Keratinocyte (primary cell): ENCODE results near the gene SMG9. TPM values are rescaled to one million over a fixed set of nuclear protein-coding genes. Genes with fewer than 3 reads are reported as not detected.

Experiments
- DNase-seq: peaks from one replicate; pipeline ENCODE4 v3.0.0-alpha.2; 2011; ENCODE audit warnings: low read depth, missing footprints, low spot score
- FAIRE-seq: peaks from 2 replicates; lab custom pipeline; 2011; peaks lifted over from hg19 to GRCh38; lab: Jason Lieb, UNC
- H2AFZ ChIP-seq: 2 replicates; pipeline ENCODE4 v1.6.0; 2012; ENCODE audit warnings: low read length, control low read depth, inconsistent platforms; ENCODE audit not compliant: control insufficient read depth
- H3K27ac ChIP-seq: 2 replicates; pipeline ENCODE4 v1.5.1; 2011; ENCODE audit warnings: low read length; ENCODE audit not compliant: control insufficient read depth, insufficient read depth
- H3K27me3 ChIP-seq: 3 replicates; pipeline ENCODE4 v1.6.0; 2011; ENCODE audit warnings: low read length; ENCODE audit not compliant: control insufficient read depth, insufficient read depth; ENCODE audit errors: extremely low read depth
- H3K36me3 ChIP-seq, 2 experiments: 2 replicates in 1 of 2; 3 replicates in 1 of 2; pipeline ENCODE4 v1.5.1; 2011; ENCODE audit warnings: low read length in 2 of 2, mild to moderate bottlenecking in 1 of 2; ENCODE audit not compliant: control insufficient read depth in 2 of 2, insufficient read depth in 2 of 2; ENCODE audit errors: extremely low read depth in 1 of 2
- H3K4me1 ChIP-seq: 3 replicates; pipeline ENCODE4 v1.5.1; 2011; ENCODE audit warnings: low read length; ENCODE audit not compliant: control insufficient read depth, insufficient read depth; ENCODE audit errors: extremely low read depth
- H3K4me2 ChIP-seq: 3 replicates; pipeline ENCODE4 v1.6.0; 2011; ENCODE audit warnings: low read depth, low read length; ENCODE audit not compliant: control insufficient read depth, insufficient read depth; ENCODE audit errors: extremely low read depth
- H3K4me3 ChIP-seq, 3 experiments: fragments of 200-600 bp in 1 of 3; sonication (generic) in 1 of 3; 2 replicates in 2 of 3; 3 replicates in 1 of 3; pipeline ENCODE4 v1.5.1; 2011 to 2016; ENCODE audit warnings: low read length in 3 of 3, mild to moderate bottlenecking in 3 of 3, control low read depth in 2 of 3, inconsistent platforms in 1 of 3, low read depth in 1 of 3, mixed read lengths in 1 of 3, mixed run types in 1 of 3, moderate library complexity in 1 of 3; ENCODE audit not compliant: control insufficient read depth in 2 of 3, insufficient read depth in 2 of 3; ENCODE audit errors: extremely low read depth in 1 of 3
- H3K79me2 ChIP-seq: 2 replicates; pipeline ENCODE4 v1.6.0; 2012; ENCODE audit warnings: low read length; ENCODE audit not compliant: control insufficient read depth, insufficient read depth
- H3K9ac ChIP-seq: 3 replicates; pipeline ENCODE4 v1.6.0; 2011; ENCODE audit warnings: low read length; ENCODE audit not compliant: control insufficient read depth, insufficient read depth; ENCODE audit errors: extremely low read depth
- H3K9me1 ChIP-seq: 3 replicates; pipeline ENCODE4 v1.6.0; 2011; ENCODE audit warnings: low read length; ENCODE audit not compliant: control insufficient read depth, insufficient read depth; ENCODE audit errors: extremely low read depth
- H3K9me3 ChIP-seq: 2 replicates; pipeline ENCODE4 v1.5.1; 2012; ENCODE audit warnings: low read depth, low read length; ENCODE audit not compliant: control insufficient read depth
- H4K20me1 ChIP-seq: 3 replicates; pipeline ENCODE4 v1.6.0; 2011; ENCODE audit warnings: low read length; ENCODE audit not compliant: control insufficient read depth, insufficient read depth; ENCODE audit errors: extremely low read depth
- CTCF ChIP-seq, 3 experiments: IDR thresholded peaks in 1 of 3; conservative IDR thresholded peaks in 1 of 3; optimal IDR thresholded peaks in 1 of 3; 2 replicates in 2 of 3; 3 replicates in 1 of 3; pipeline versions ENCODE3 to v1.5.1; 2011; ENCODE audit warnings: low read length in 3 of 3, mild to moderate bottlenecking in 3 of 3, moderate library complexity in 2 of 3, control low read depth in 1 of 3, inconsistent platforms in 1 of 3; ENCODE audit not compliant: insufficient read depth in 2 of 3; ENCODE audit errors: extremely low read depth in 1 of 3
- EZH2 ChIP-seq: IDR thresholded peaks from one replicate; pipeline ENCODE4 v1.6.1; 2012; ENCODE audit warnings: inconsistent platforms, mild to moderate bottlenecking, low read length, moderate library complexity
- dilution Hi-C: fragments of 300-500 bp; cut with MboI; formaldehyde crosslinking; loops from one replicate; pipeline ENCODE4 v1.7.0; 2020; ENCODE audit warnings: low sequenced_read_pairs; ENCODE audit not compliant: extremely low pct_ligation_motif_present
- polyA plus RNA-seq, 5 experiments: library from polyadenylated mRNA; depleted of rRNA in 3 of 5; stranded (reverse) in 3 of 5; stranded (forward) in 1 of 5; unstranded in 1 of 5; fragments of >200 nt; gene quantifications; 1 replicate in 1 of 5; 2 replicates in 3 of 5; 3 replicates in 1 of 5; pipeline versions ENCODE4 v1.2.1 to v1.2.3, GENCODE V29; 2011 to 2012; ENCODE audit warnings: missing spikeins in 2 of 5, low read depth in 1 of 5, low replicate concordance in 1 of 5

SMG9 gene
- polyA plus RNA-seq, 1 donor (not counting 4 experiments of a cell fraction or from before 2014, with no cell fraction given) = 15.6 TPM

GRCh38 chr19:43748685-43749084, 6.1 kb downstream of the SMG9 start:
- no peaks in the 10 kb centered on the region for H3K27me3 ChIP-seq
- no peaks in the 10 kb centered on the region for H3K9me3 ChIP-seq
- H3K9me1 ChIP-seq = no peaks in the 10 kb centered on the region
- H3K27ac ChIP-seq = no peak overlapping the region
- H3K36me3 ChIP-seq = peaks cover 26 to 58% of the 10 kb centered on the region in 2 experiments
- DNase-seq (no peak), FAIRE-seq (no peak)
- H4K20me1 ChIP-seq = no peaks in the 10 kb centered on the region
- no peak overlapping the region for H3K9ac ChIP-seq
- peaks cover 25% of the 10 kb centered on the region for H3K4me1 ChIP-seq
- dilution Hi-C loops = no loop called here
- H2AFZ ChIP-seq = no peak overlapping the region
- H3K4me3 ChIP-seq = no peak overlapping the region
- peaks cover 21% of the 10 kb centered on the region for H3K79me2 ChIP-seq
- no peak overlapping the region for H3K4me2 ChIP-seq
- no peak for TF ChIP-seq EZH2
- no peak for TF ChIP-seq CTCF (optimal IDR thresholded peaks at IDR 0.05 in 1 of 3, IDR thresholded peaks at IDR 0.05 in 1 of 3, conservative IDR thresholded peaks at IDR 0.05 in 1 of 3; ENCODE audit: extremely low read depth in 1 of 3, insufficient read depth in 2 of 3, low read length in 3 of 3)

DNA sequence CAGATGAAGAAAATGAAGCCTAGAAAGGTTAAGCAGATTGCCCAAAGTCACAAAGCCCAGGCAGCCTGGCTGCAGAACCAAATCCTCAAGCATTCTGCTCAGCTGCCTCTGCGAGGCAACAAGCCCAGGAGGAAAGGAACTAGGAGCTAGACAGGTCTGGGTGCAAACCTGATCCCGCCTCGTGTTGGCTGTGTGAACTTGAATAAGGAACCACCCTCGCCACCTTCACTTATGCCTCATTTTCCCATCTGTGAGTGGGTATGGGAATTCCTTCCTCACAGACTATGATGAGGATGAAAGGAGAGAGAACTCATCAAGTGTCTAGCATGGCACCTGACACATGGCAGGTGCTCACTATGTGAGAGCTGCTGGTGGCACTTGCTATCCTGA, 6.6 kb downstream of the SMG9 start:
- no peak for TF ChIP-seq EZH2
- Histone ChIP-seq H4K20me1 (no peaks in the 10 kb centered on the region), H3K36me3 (peaks cover 28 to 63% of the 10 kb centered on the region in 2 experiments), H3K9me3 (no peaks in the 10 kb centered on the region), H3K4me3 (no peak overlapping the region), H3K9me1 (no peaks in the 10 kb centered on the region), H3K79me2 (peaks cover 18% of the 10 kb centered on the region), H3K27ac (no peak overlapping the region), H2AFZ (no peak overlapping the region), H3K4me1 (peaks cover 20% of the 10 kb centered on the region), H3K9ac (no peak overlapping the region), H3K4me2 (no peak overlapping the region), H3K27me3 (no peaks in the 10 kb centered on the region)
- dilution Hi-C loops = no loop called here
- DNase-seq = no peak
- no peak for FAIRE-seq

DNA sequence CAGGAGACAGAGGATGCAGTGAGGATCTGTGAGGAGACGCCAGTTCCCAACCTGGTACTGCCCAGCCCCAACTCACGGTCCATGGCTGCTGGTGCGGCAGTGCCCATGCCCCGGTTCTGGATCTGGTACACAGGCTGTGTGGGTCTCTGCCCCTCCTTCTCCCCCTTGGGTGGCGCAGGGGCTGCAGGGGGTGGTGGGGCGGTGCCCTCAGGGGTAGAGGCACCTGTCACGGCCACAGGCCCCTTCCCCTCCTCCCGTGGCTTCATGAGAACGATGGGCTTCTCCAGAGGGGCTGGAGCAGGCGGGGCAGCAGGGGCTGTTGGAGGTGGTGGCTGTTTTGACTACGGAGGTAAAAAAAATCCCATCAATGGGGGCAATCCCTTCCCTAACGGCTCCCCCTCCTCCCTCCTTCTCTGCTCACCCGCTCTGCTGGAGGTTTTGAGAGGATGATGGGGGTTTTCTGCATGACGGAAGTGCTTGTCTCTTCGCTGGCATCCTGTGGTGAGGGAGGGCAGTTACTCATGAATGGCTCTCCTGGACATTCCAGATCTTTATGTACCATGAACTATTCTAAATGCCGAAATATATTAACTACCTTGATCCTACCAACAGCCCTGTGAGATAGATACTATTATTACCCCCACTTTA, 7.1 kb downstream of the SMG9 start:
- FAIRE-seq (no peak), DNase-seq (no peak)
- Histone ChIP-seq H4K20me1 (no peaks in the 10 kb centered on the region), H3K9me3 (no peaks in the 10 kb centered on the region), H3K9me1 (no peaks in the 10 kb centered on the region), H3K36me3 (peaks cover 30 to 67% of the 10 kb centered on the region in 2 experiments), H3K27ac (no peak overlapping the region), H3K4me2 (no peak overlapping the region), H3K79me2 (peaks cover 15% of the 10 kb centered on the region), H3K4me1 (peaks cover 15% of the 10 kb centered on the region), H3K9ac (no peak overlapping the region), H2AFZ (no peak overlapping the region), H3K4me3 (no peak overlapping the region), H3K27me3 (no peaks in the 10 kb centered on the region)
- TF ChIP-seq EZH2 = no peak
- TF ChIP-seq CTCF (optimal IDR thresholded peaks at IDR 0.05 in 1 of 3, IDR thresholded peaks at IDR 0.05 in 1 of 3, conservative IDR thresholded peaks at IDR 0.05 in 1 of 3; ENCODE audit: extremely low read depth in 1 of 3, insufficient read depth in 2 of 3, low read length in 3 of 3) = no peak
- dilution Hi-C loops = no loop called here
